GM23248 (cell line): Measurements from ENCODE around the gene SPINK7.

Source experiments
- EZH2 ChIP-seq: fragments of 200-600 bp; sonication (generic); IDR thresholded peaks from 2 replicates; pipeline ENCODE4 v1.6.1; 2018; ENCODE audit warnings: antibody characterized with exemption, mild to moderate bottlenecking; ENCODE audit not compliant: insufficient read depth, poor library complexity, severe bottlenecking
- EZH2phosphoT487 ChIP-seq: fragments of 200-600 bp; sonication (generic); IDR thresholded peaks from 2 replicates; pipeline ENCODE4 v1.6.1; 2018; ENCODE audit warnings: antibody characterized with exemption, moderate library complexity, mild to moderate bottlenecking, low read depth; ENCODE audit not compliant: insufficient read depth

- TF ChIP-seq EZH2phosphoT487 (no peak), EZH2 (no peak)
Measured at GRCh38 chr5:148347706-148348105, 35.5 kb downstream of the SPINK7 start.
